B cell (primary cell): Measurements from ENCODE around the gene SIRPB1.

Experiments
- EZH2 ChIP-seq: IDR thresholded peaks from 2 replicates; pipeline ENCODE4 v1.6.1; 2012; ENCODE audit warnings: borderline replicate concordance, low read depth, mild to moderate bottlenecking, moderate library complexity, low read length; ENCODE audit not compliant: insufficient read depth, poor library complexity, severe bottlenecking
- TF ChIP-seq, protein P1 (sequence below): fragments of 200-600 bp; IDR thresholded peaks from one replicate; pipeline ENCODE4 v1.8.0; 2022; ENCODE audit warnings: antibody characterized with exemption, mild to moderate bottlenecking

DNA sequence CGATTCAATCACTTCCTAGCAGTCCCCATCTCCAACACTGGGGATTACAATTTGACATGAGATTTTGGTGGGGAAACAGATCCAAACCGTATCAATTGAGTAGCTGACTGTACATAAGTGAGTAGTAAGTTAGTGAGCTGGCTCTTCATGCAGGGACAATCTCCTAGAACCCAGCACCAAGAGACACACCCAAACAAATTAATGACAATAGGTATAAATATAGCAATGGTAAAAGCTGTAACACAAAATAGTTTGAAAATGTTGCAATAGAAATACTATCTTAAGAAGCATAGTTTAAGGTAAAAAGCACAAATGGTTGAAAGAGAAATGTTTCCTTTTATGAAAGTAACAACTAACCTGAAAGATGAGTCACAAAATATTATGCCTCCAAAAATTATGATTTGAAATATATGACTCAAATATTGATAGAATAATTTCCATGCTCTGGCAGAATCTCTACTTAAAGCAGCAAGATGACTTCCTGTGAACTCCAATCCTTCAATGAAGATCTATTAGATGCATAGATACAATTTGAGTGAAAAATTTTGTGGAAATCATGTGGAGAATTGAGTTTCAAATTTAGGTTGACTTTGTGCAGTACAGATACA is 5.4 kb upstream of the SIRPB1 start:
- TF ChIP-seq EZH2 = no peak
- TF ChIP-seq, protein P1, sequence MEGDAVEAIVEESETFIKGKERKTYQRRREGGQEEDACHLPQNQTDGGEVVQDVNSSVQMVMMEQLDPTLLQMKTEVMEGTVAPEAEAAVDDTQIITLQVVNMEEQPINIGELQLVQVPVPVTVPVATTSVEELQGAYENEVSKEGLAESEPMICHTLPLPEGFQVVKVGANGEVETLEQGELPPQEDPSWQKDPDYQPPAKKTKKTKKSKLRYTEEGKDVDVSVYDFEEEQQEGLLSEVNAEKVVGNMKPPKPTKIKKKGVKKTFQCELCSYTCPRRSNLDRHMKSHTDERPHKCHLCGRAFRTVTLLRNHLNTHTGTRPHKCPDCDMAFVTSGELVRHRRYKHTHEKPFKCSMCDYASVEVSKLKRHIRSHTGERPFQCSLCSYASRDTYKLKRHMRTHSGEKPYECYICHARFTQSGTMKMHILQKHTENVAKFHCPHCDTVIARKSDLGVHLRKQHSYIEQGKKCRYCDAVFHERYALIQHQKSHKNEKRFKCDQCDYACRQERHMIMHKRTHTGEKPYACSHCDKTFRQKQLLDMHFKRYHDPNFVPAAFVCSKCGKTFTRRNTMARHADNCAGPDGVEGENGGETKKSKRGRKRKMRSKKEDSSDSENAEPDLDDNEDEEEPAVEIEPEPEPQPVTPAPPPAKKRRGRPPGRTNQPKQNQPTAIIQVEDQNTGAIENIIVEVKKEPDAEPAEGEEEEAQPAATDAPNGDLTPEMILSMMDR = no peak
